CD4-positive, CD25-positive, alpha-beta regulatory T cell (primary cell): ENCODE results near the gene ZMPSTE24. TPM values are rescaled to one million over a fixed set of nuclear protein-coding genes. Genes with fewer than 3 reads are reported as not detected.

Source experiments
- ATAC-seq, 2 donors: fragments of 150-1000 bp; cut with Tn5 transposase; one replicate each; pipeline ENCODE4 v1.10.0; 2021; ENCODE audit warnings: low read depth in 2 of 2, moderate number of reproducible peaks in 2 of 2, moderate library complexity in 1 of 2
- DNase-seq, 3 donors: peaks; one replicate each; pipeline versions ENCODE4 v3.0.0 to v3.0.0-alpha.2; 2012 to 2022; ENCODE audit warnings: mixed read lengths in 1 of 3
- H3K27ac ChIP-seq: one replicate; pipeline ENCODE4 v1.7.0; 2013; ENCODE audit warnings: mild to moderate bottlenecking, low read length; ENCODE audit not compliant: insufficient read depth, poor library complexity, severe bottlenecking
- H3K27me3 ChIP-seq: one replicate; pipeline ENCODE4 v1.7.0; 2013; ENCODE audit warnings: low read length; ENCODE audit not compliant: control insufficient read depth, insufficient read depth
- H3K36me3 ChIP-seq: one replicate; pipeline ENCODE4 v1.7.0; 2013; ENCODE audit warnings: mild to moderate bottlenecking, low read length, moderate library complexity; ENCODE audit not compliant: control insufficient read depth, insufficient read depth
- H3K4me1 ChIP-seq: 2 replicates; pipeline ENCODE4 v1.7.0; 2013; ENCODE audit warnings: mild to moderate bottlenecking, low read length; ENCODE audit not compliant: insufficient read depth, control insufficient read depth, poor library complexity, severe bottlenecking
- H3K4me3 ChIP-seq: one replicate; pipeline ENCODE4 v1.7.0; 2013; ENCODE audit warnings: low read depth, mild to moderate bottlenecking, low read length, moderate library complexity
- H3K9me3 ChIP-seq, 2 experiments: 1 replicate in 1 of 2; 2 replicates in 1 of 2; pipeline ENCODE4 v1.7.0; 2013; ENCODE audit warnings: low read length in 2 of 2, mild to moderate bottlenecking in 1 of 2, moderate library complexity in 1 of 2; ENCODE audit not compliant: control insufficient read depth in 2 of 2
- H3K27ac Mint-ChIP-seq, 3 donors: one replicate each; pipeline ENCODE4 v1.8.0; 2020 to 2022; ENCODE audit warnings: mild to moderate bottlenecking in 3 of 3, mixed read lengths in 3 of 3, moderate library complexity in 2 of 3
- H3K27me3 Mint-ChIP-seq: one replicate; pipeline ENCODE4 v1.8.0; 2022; ENCODE audit warnings: mild to moderate bottlenecking, mixed read lengths
- H3K36me3 Mint-ChIP-seq: one replicate; pipeline ENCODE4 v1.8.0; 2020; ENCODE audit warnings: mixed read lengths
- H3K4me1 Mint-ChIP-seq, 4 donors: one replicate each; pipeline ENCODE4 v1.8.0; 2020 to 2022; ENCODE audit warnings: mixed read lengths in 4 of 4, mild to moderate bottlenecking in 1 of 4
- H3K4me3 Mint-ChIP-seq, 4 donors: one replicate each; pipeline ENCODE4 v1.8.0; 2020 to 2022; ENCODE audit warnings: mild to moderate bottlenecking in 4 of 4, mixed read lengths in 4 of 4, moderate library complexity in 3 of 4
- H3K9me3 Mint-ChIP-seq, 7 donors: one replicate each; pipeline ENCODE4 v1.8.0; 2020 to 2022; ENCODE audit warnings: mixed read lengths in 7 of 7, mild to moderate bottlenecking in 3 of 7, moderate library complexity in 2 of 7
- polyA plus RNA-seq, 4 donors: library from polyadenylated mRNA; unstranded; fragments of 300-500 nt; fragmentation: Illumina TruSeq; gene quantifications; one replicate each; pipeline ENCODE4 v1.2.3, GENCODE V29; 2021
- total RNA-seq: library from RNA; stranded (reverse); gene quantifications from one replicate; pipeline ENCODE4 v1.2.3, GENCODE V29; 2022

ZMPSTE24 gene
- total and polyA plus RNA-seq, 5 donors from 2014 or later, result 12.2 to 35.1 (median 31.8) TPM

- H3K4me1 ChIP-seq, result no peaks in the 10 kb centered on the region
- Mint-ChIP-seq H3K27ac (peak overlapping the region in 1 of 3 donors; percentile 68), H3K4me1 (peaks cover 5 to 18% (median 8%) of the 10 kb centered on the region in 4 donors)
Observed at GRCh38 chr1:40273547-40274166, 15.6 kb downstream of the ZMPSTE24 start.

GRCh38 chr1:40274331-40274730 lies 16.3 kb downstream of the ZMPSTE24 start:
- peaks cover 60% of the 10 kb centered on the region for H3K36me3 ChIP-seq
- DNase-seq, result no peak
- ATAC-seq, result no peak
- H3K4me1 ChIP-seq, result no peaks in the 10 kb centered on the region
- H3K27me3 Mint-ChIP-seq, result no peaks in the 10 kb centered on the region
- H3K27ac ChIP-seq, result no peak overlapping the region
- H3K9me3 ChIP-seq, result no peaks in the 10 kb centered on the region
- H3K4me1 Mint-ChIP-seq, result peaks cover 5 to 18% (median 8%) of the 10 kb centered on the region in 4 donors
- H3K27me3 ChIP-seq, result no peaks in the 10 kb centered on the region
- peak overlapping the region in 2 of 3 donors; percentile 39 to 68 for H3K27ac Mint-ChIP-seq
- no peak overlapping the region for H3K4me3 Mint-ChIP-seq
- no peak overlapping the region for H3K4me3 ChIP-seq
- no peaks in the 10 kb centered on the region for H3K9me3 Mint-ChIP-seq
- H3K36me3 Mint-ChIP-seq, result peaks cover 29% of the 10 kb centered on the region

More at GRCh38 chr1:40273547-40274166, 15.6 kb downstream of the ZMPSTE24 start:
- Mint-ChIP-seq H3K27me3 (no peaks in the 10 kb centered on the region), H3K4me3 (no peak overlapping the region), H3K36me3 (peaks cover 28% of the 10 kb centered on the region), H3K9me3 (no peaks in the 10 kb centered on the region)
- ATAC-seq (no peak), DNase-seq (no peak)
- Histone ChIP-seq H3K4me3 (no peak overlapping the region), H3K27ac (no peak overlapping the region), H3K36me3 (peaks cover 58% of the 10 kb centered on the region), H3K9me3 (no peaks in the 10 kb centered on the region), H3K27me3 (no peaks in the 10 kb centered on the region)

- no peak overlapping the region for H3K4me3 ChIP-seq
- H3K27me3 ChIP-seq, result no peaks in the 10 kb centered on the region
- DNase-seq, result no peak
- H3K27ac Mint-ChIP-seq, result peak overlapping the region in 1 of 3 donors; percentile 21
- no peaks in the 10 kb centered on the region for H3K9me3 Mint-ChIP-seq
- H3K36me3 Mint-ChIP-seq, result peaks cover 28% of the 10 kb centered on the region
- peaks cover 52% of the 10 kb centered on the region for H3K36me3 ChIP-seq
- no peaks in the 10 kb centered on the region for H3K9me3 ChIP-seq
- H3K4me3 Mint-ChIP-seq, result no peak overlapping the region
- H3K27me3 Mint-ChIP-seq, result no peaks in the 10 kb centered on the region
- ATAC-seq, result no peak
- no peaks in the 10 kb centered on the region for H3K4me1 ChIP-seq
- no peak overlapping the region for H3K27ac ChIP-seq
- H3K4me1 Mint-ChIP-seq, result peaks cover 2 to 7% (median 5%) of the 10 kb centered on the region in 4 donors
Observed at GRCh38 chr1:40276122-40276521, 18.1 kb downstream of the ZMPSTE24 start.

- DNase-seq (no peak), ATAC-seq (no peak)
- no peak overlapping the region for H3K27ac ChIP-seq
- no peaks in the 10 kb centered on the region for H3K27me3 ChIP-seq
- Mint-ChIP-seq H3K27ac (peak overlapping the region in 1 of 3 donors; percentile 43), H3K4me1 (peaks cover 0 to 6% (median 5%) of the 10 kb centered on the region in 4 donors), H3K27me3 (no peaks in the 10 kb centered on the region), H3K4me3 (no peak overlapping the region), H3K9me3 (no peaks in the 10 kb centered on the region), H3K36me3 (peaks cover 29% of the 10 kb centered on the region)
- no peaks in the 10 kb centered on the region for H3K9me3 ChIP-seq
- H3K36me3 ChIP-seq, result peaks cover 36% of the 10 kb centered on the region
- H3K4me1 ChIP-seq, result no peaks in the 10 kb centered on the region
- no peak overlapping the region for H3K4me3 ChIP-seq
Observed at GRCh38 chr1:40281853-40282252, 23.8 kb downstream of the ZMPSTE24 start.

- Histone ChIP-seq H3K36me3 (peaks cover 54% of the 10 kb centered on the region), H3K4me3 (no peak overlapping the region), H3K9me3 (no peaks in the 10 kb centered on the region), H3K4me1 (no peaks in the 10 kb centered on the region), H3K27me3 (no peaks in the 10 kb centered on the region), H3K27ac (no peak overlapping the region)
- peaks cover 0 to 6% (median 0%) of the 10 kb centered on the region in 4 donors for H3K4me1 Mint-ChIP-seq
- DNase-seq (no peak), ATAC-seq (no peak)
- H3K36me3 Mint-ChIP-seq, result peaks cover 36% of the 10 kb centered on the region
- H3K27ac Mint-ChIP-seq, result no peak overlapping the region
- H3K9me3 Mint-ChIP-seq, result no peaks in the 10 kb centered on the region
- H3K27me3 Mint-ChIP-seq, result no peaks in the 10 kb centered on the region
- no peak overlapping the region for H3K4me3 Mint-ChIP-seq
Observed at GRCh38 chr1:40291293-40291692, 33.3 kb downstream of the ZMPSTE24 start.

GRCh38 chr1:40299366-40300248 lies 41.6 kb downstream of the ZMPSTE24 start:
- DNase-seq, result no peak
- no peaks in the 10 kb centered on the region for H3K27me3 Mint-ChIP-seq
- Histone ChIP-seq H3K4me3 (no peak overlapping the region), H3K9me3 (no peaks in the 10 kb centered on the region), H3K27me3 (no peaks in the 10 kb centered on the region), H3K4me1 (no peaks in the 10 kb centered on the region), H3K36me3 (peaks cover under 1% of the 10 kb centered on the region), H3K27ac (no peak overlapping the region)
- H3K4me1 Mint-ChIP-seq, result no peaks in the 10 kb centered on the region
- no peaks in the 10 kb centered on the region for H3K9me3 Mint-ChIP-seq
- no peak overlapping the region for H3K4me3 Mint-ChIP-seq
- H3K27ac Mint-ChIP-seq, result peak overlapping the region in 1 of 3 donors; percentile 78
- ATAC-seq, result no peak
- no peaks in the 10 kb centered on the region for H3K36me3 Mint-ChIP-seq

- Mint-ChIP-seq H3K27me3 (no peaks in the 10 kb centered on the region), H3K27ac (peak overlapping the region in 1 of 3 donors; percentile 78)
Observed at GRCh38 chr1:40300249-40300567, 42.2 kb downstream of the ZMPSTE24 start.

More at GRCh38 chr1:40300249-40300567, 42.2 kb downstream of the ZMPSTE24 start:
- H3K4me1 Mint-ChIP-seq, result no peaks in the 10 kb centered on the region
- no peaks in the 10 kb centered on the region for H3K36me3 Mint-ChIP-seq
- no peak for DNase-seq
- no peak overlapping the region for H3K4me3 Mint-ChIP-seq
- no peaks in the 10 kb centered on the region for H3K4me1 ChIP-seq
- no peak overlapping the region for H3K27ac ChIP-seq
- no peaks in the 10 kb centered on the region for H3K9me3 Mint-ChIP-seq
- no peaks in the 10 kb centered on the region for H3K27me3 ChIP-seq
- H3K4me3 ChIP-seq, result no peak overlapping the region
- no peaks in the 10 kb centered on the region for H3K36me3 ChIP-seq
- no peak for ATAC-seq
- no peaks in the 10 kb centered on the region for H3K9me3 ChIP-seq
